ENCODE measurements around the gene NSRP1.

NSRP1 gene

GRCh38 chr17:30210366-30210765 lies 93.8 kb downstream of the NSRP1 start:
- no peak overlapping the region for H3K4me3 Mint-ChIP-seq
- peaks cover 7% of the 10 kb centered on the region for H3K4me1 Mint-ChIP-seq (ENCODE audit: low read depth)
- H3K9me3 Mint-ChIP-seq, result no peaks in the 10 kb centered on the region
- H3K27ac Mint-ChIP-seq, result no peak overlapping the region
- H3K27me3 Mint-ChIP-seq (ENCODE audit: low read depth), result peaks cover 14% of the 10 kb centered on the region
- DNase-seq (ENCODE audit: low spot score), result no peak
- H3K36me3 Mint-ChIP-seq (ENCODE audit: low read depth), result no peaks in the 10 kb centered on the region

GRCh38 chr17:30210901-30211300 lies 94.3 kb downstream of the NSRP1 start:
- no peak overlapping the region for H3K27ac Mint-ChIP-seq
- H3K4me1 Mint-ChIP-seq (ENCODE audit: low read depth), result peaks cover 7% of the 10 kb centered on the region

GRCh38 chr17:30211371-30211770 lies 94.8 kb downstream of the NSRP1 start:
- H3K27me3 Mint-ChIP-seq (ENCODE audit: low read depth), result peaks cover 13% of the 10 kb centered on the region
- H3K4me3 Mint-ChIP-seq, result no peak overlapping the region
- no peaks in the 10 kb centered on the region for H3K9me3 Mint-ChIP-seq
- H3K27ac Mint-ChIP-seq, result no peak overlapping the region
- H3K4me1 Mint-ChIP-seq (ENCODE audit: low read depth), result peaks cover 7% of the 10 kb centered on the region
- DNase-seq (ENCODE audit: low spot score), result no peak
- H3K36me3 Mint-ChIP-seq (ENCODE audit: low read depth), result no peaks in the 10 kb centered on the region

More at GRCh38 chr17:30210901-30211300, 94.3 kb downstream of the NSRP1 start:
- DNase-seq (ENCODE audit: low spot score), result no peak
- Mint-ChIP-seq H3K9me3 (no peaks in the 10 kb centered on the region), H3K27me3 (ENCODE audit: low read depth) (peaks cover 14% of the 10 kb centered on the region), H3K36me3 (ENCODE audit: low read depth) (no peaks in the 10 kb centered on the region), H3K4me3 (no peak overlapping the region)

GRCh38 chr17:30212750-30213149 lies 96.1 kb downstream of the NSRP1 start:
- peaks cover 7% of the 10 kb centered on the region for H3K4me1 Mint-ChIP-seq (ENCODE audit: low read depth)
- no peaks in the 10 kb centered on the region for H3K9me3 Mint-ChIP-seq
- no peak overlapping the region for H3K27ac Mint-ChIP-seq
- no peaks in the 10 kb centered on the region for H3K36me3 Mint-ChIP-seq (ENCODE audit: low read depth)
- H3K27me3 Mint-ChIP-seq (ENCODE audit: low read depth), result peaks cover 11% of the 10 kb centered on the region
- H3K4me3 Mint-ChIP-seq, result no peak overlapping the region
- no peak for DNase-seq (ENCODE audit: low spot score)

GRCh38 chr17:30217054-30217453 lies 100.4 kb downstream of the NSRP1 start:
- H3K4me1 Mint-ChIP-seq (ENCODE audit: low read depth), result no peaks in the 10 kb centered on the region

GRCh38 chr17:30217746-30218245 lies 101.2 kb downstream of the NSRP1 start:
- Mint-ChIP-seq H3K36me3 (ENCODE audit: low read depth) (no peaks in the 10 kb centered on the region), H3K27me3 (ENCODE audit: low read depth) (no peaks in the 10 kb centered on the region), H3K27ac (no peak overlapping the region), H3K4me1 (ENCODE audit: low read depth) (no peaks in the 10 kb centered on the region), H3K9me3 (no peaks in the 10 kb centered on the region), H3K4me3 (no peak overlapping the region)
- no peak for DNase-seq (ENCODE audit: low spot score)

More at GRCh38 chr17:30217054-30217453, 100.4 kb downstream of the NSRP1 start:
- Mint-ChIP-seq H3K4me3 (no peak overlapping the region), H3K27ac (no peak overlapping the region), H3K27me3 (ENCODE audit: low read depth) (no peaks in the 10 kb centered on the region), H3K9me3 (no peaks in the 10 kb centered on the region), H3K36me3 (ENCODE audit: low read depth) (no peaks in the 10 kb centered on the region)
- no peak for DNase-seq (ENCODE audit: low spot score)

GRCh38 chr17:30218799-30219198 lies 102.2 kb downstream of the NSRP1 start:
- DNase-seq (ENCODE audit: low spot score), result no peak
- Mint-ChIP-seq H3K9me3 (no peaks in the 10 kb centered on the region), H3K4me1 (ENCODE audit: low read depth) (no peaks in the 10 kb centered on the region), H3K27ac (no peak overlapping the region), H3K27me3 (ENCODE audit: low read depth) (no peaks in the 10 kb centered on the region), H3K36me3 (ENCODE audit: low read depth) (no peaks in the 10 kb centered on the region), H3K4me3 (no peak overlapping the region)

GRCh38 chr17:30219315-30219714 lies 102.7 kb downstream of the NSRP1 start:
- no peaks in the 10 kb centered on the region for H3K36me3 Mint-ChIP-seq (ENCODE audit: low read depth)
- no peak overlapping the region for H3K27ac Mint-ChIP-seq
- H3K4me3 Mint-ChIP-seq, result no peak overlapping the region
- no peak for DNase-seq (ENCODE audit: low spot score)
- no peaks in the 10 kb centered on the region for H3K9me3 Mint-ChIP-seq
- H3K27me3 Mint-ChIP-seq (ENCODE audit: low read depth), result no peaks in the 10 kb centered on the region
- H3K4me1 Mint-ChIP-seq (ENCODE audit: low read depth), result no peaks in the 10 kb centered on the region

GRCh38 chr17:30219833-30220232 lies 103.2 kb downstream of the NSRP1 start:
- H3K36me3 Mint-ChIP-seq (ENCODE audit: low read depth), result no peaks in the 10 kb centered on the region
- H3K27ac Mint-ChIP-seq, result no peak overlapping the region
- H3K4me1 Mint-ChIP-seq (ENCODE audit: low read depth), result no peaks in the 10 kb centered on the region
- no peak for DNase-seq (ENCODE audit: low spot score)
- H3K9me3 Mint-ChIP-seq, result no peaks in the 10 kb centered on the region
- H3K27me3 Mint-ChIP-seq (ENCODE audit: low read depth), result no peaks in the 10 kb centered on the region
- no peak overlapping the region for H3K4me3 Mint-ChIP-seq

- Mint-ChIP-seq H3K27ac (no peak overlapping the region), H3K27me3 (ENCODE audit: low read depth) (peaks cover 2% of the 10 kb centered on the region), H3K9me3 (no peaks in the 10 kb centered on the region), H3K4me3 (no peak overlapping the region), H3K4me1 (ENCODE audit: low read depth) (no peaks in the 10 kb centered on the region), H3K36me3 (ENCODE audit: low read depth) (no peaks in the 10 kb centered on the region)
- no peak for DNase-seq (ENCODE audit: low spot score)
Observed at GRCh38 chr17:30220414-30220813, 103.8 kb downstream of the NSRP1 start.

GRCh38 chr17:30221346-30221745 lies 104.7 kb downstream of the NSRP1 start:
- peaks cover 7% of the 10 kb centered on the region for H3K27me3 Mint-ChIP-seq (ENCODE audit: low read depth)
- DNase-seq (ENCODE audit: low spot score), result no peak
- no peaks in the 10 kb centered on the region for H3K36me3 Mint-ChIP-seq (ENCODE audit: low read depth)
- no peaks in the 10 kb centered on the region for H3K9me3 Mint-ChIP-seq
- no peaks in the 10 kb centered on the region for H3K4me1 Mint-ChIP-seq (ENCODE audit: low read depth)
- no peak overlapping the region for H3K4me3 Mint-ChIP-seq
- no peak overlapping the region for H3K27ac Mint-ChIP-seq

GRCh38 chr17:30222251-30222650 lies 105.6 kb downstream of the NSRP1 start:
- H3K36me3 Mint-ChIP-seq (ENCODE audit: low read depth), result no peaks in the 10 kb centered on the region
- H3K4me3 Mint-ChIP-seq, result no peak overlapping the region
- DNase-seq (ENCODE audit: low spot score), result no peak
- no peaks in the 10 kb centered on the region for H3K4me1 Mint-ChIP-seq (ENCODE audit: low read depth)
- no peak overlapping the region for H3K27ac Mint-ChIP-seq
- no peaks in the 10 kb centered on the region for H3K9me3 Mint-ChIP-seq
- peaks cover 7% of the 10 kb centered on the region for H3K27me3 Mint-ChIP-seq (ENCODE audit: low read depth)

- no peaks in the 10 kb centered on the region for H3K4me1 Mint-ChIP-seq (ENCODE audit: low read depth)
- DNase-seq (ENCODE audit: low spot score), result no peak
- H3K27me3 Mint-ChIP-seq (ENCODE audit: low read depth), result peaks cover 7% of the 10 kb centered on the region
- H3K4me3 Mint-ChIP-seq, result no peak overlapping the region
- no peaks in the 10 kb centered on the region for H3K36me3 Mint-ChIP-seq (ENCODE audit: low read depth)
- H3K27ac Mint-ChIP-seq, result no peak overlapping the region
- no peaks in the 10 kb centered on the region for H3K9me3 Mint-ChIP-seq
Observed at GRCh38 chr17:30222721-30223175, 106.1 kb downstream of the NSRP1 start.

- DNase-seq (ENCODE audit: low spot score), result no peak
- no peaks in the 10 kb centered on the region for H3K4me1 Mint-ChIP-seq (ENCODE audit: low read depth)
- peaks cover 10% of the 10 kb centered on the region for H3K27me3 Mint-ChIP-seq (ENCODE audit: low read depth)
- H3K4me3 Mint-ChIP-seq, result no peak overlapping the region
- H3K9me3 Mint-ChIP-seq, result no peaks in the 10 kb centered on the region
- H3K27ac Mint-ChIP-seq, result no peak overlapping the region
- H3K36me3 Mint-ChIP-seq (ENCODE audit: low read depth), result no peaks in the 10 kb centered on the region
Observed at GRCh38 chr17:30224419-30224960, 107.9 kb downstream of the NSRP1 start.

GRCh38 chr17:30225112-30225511 lies 108.5 kb downstream of the NSRP1 start:
- DNase-seq (ENCODE audit: low spot score), result no peak
- Mint-ChIP-seq H3K4me1 (ENCODE audit: low read depth) (no peaks in the 10 kb centered on the region), H3K27ac (no peak overlapping the region), H3K27me3 (ENCODE audit: low read depth) (peaks cover 14% of the 10 kb centered on the region), H3K4me3 (no peak overlapping the region), H3K36me3 (ENCODE audit: low read depth) (no peaks in the 10 kb centered on the region), H3K9me3 (no peaks in the 10 kb centered on the region)

All from T-helper 2 cell treated with Interferon-gamma antibody and Interleukin-4, amounts not matched to agents 5 μg/mL and 100 μg/mL, for 36 hours (primary cell).